AG09309 (cell line): Measurements from ENCODE around the gene FAF2.

Experiments
- DNase-seq: peaks from one replicate; pipeline ENCODE4 v3.0.0-alpha.2; 2010; ENCODE audit warnings: low read depth
- H3K4me3 ChIP-seq: 2 replicates; pipeline ENCODE4 v1.5.1; 2011; ENCODE audit warnings: mild to moderate bottlenecking, low read depth, low read length, moderate library complexity; ENCODE audit not compliant: control insufficient read depth
- TF ChIP-seq, protein P1 (sequence below): IDR thresholded peaks from 2 replicates; pipeline ENCODE4 v1.5.1; 2011; ENCODE audit warnings: mild to moderate bottlenecking, low read depth, low read length, inconsistent platforms; ENCODE audit not compliant: insufficient read depth, control insufficient read depth; ENCODE audit errors: missing control alignments

The FAF2 gene

DNA sequence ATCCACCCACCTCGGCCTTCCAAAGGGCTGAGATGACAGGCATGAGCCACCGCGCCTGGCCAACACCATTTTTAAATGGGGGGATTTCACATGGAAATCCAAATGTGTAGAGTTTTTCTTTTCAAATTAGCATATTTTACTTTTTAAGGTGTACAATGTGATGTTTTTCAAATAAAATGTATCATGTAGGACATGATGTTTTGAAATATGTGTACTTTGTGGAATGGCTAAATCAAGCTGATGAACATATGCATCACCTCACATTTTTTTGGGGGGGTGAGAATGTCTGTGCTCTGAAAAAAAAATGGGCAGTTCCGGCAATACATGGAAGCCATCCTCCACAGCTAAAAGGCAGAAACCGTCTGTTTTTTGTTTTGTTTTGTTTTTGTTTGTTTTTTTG is 3.4 kb upstream of the FAF2 start:
- DNase-seq: no peak
- TF ChIP-seq, protein P1, sequence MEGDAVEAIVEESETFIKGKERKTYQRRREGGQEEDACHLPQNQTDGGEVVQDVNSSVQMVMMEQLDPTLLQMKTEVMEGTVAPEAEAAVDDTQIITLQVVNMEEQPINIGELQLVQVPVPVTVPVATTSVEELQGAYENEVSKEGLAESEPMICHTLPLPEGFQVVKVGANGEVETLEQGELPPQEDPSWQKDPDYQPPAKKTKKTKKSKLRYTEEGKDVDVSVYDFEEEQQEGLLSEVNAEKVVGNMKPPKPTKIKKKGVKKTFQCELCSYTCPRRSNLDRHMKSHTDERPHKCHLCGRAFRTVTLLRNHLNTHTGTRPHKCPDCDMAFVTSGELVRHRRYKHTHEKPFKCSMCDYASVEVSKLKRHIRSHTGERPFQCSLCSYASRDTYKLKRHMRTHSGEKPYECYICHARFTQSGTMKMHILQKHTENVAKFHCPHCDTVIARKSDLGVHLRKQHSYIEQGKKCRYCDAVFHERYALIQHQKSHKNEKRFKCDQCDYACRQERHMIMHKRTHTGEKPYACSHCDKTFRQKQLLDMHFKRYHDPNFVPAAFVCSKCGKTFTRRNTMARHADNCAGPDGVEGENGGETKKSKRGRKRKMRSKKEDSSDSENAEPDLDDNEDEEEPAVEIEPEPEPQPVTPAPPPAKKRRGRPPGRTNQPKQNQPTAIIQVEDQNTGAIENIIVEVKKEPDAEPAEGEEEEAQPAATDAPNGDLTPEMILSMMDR: no peak
- no peak overlapping the region for H3K4me3 ChIP-seq

DNA sequence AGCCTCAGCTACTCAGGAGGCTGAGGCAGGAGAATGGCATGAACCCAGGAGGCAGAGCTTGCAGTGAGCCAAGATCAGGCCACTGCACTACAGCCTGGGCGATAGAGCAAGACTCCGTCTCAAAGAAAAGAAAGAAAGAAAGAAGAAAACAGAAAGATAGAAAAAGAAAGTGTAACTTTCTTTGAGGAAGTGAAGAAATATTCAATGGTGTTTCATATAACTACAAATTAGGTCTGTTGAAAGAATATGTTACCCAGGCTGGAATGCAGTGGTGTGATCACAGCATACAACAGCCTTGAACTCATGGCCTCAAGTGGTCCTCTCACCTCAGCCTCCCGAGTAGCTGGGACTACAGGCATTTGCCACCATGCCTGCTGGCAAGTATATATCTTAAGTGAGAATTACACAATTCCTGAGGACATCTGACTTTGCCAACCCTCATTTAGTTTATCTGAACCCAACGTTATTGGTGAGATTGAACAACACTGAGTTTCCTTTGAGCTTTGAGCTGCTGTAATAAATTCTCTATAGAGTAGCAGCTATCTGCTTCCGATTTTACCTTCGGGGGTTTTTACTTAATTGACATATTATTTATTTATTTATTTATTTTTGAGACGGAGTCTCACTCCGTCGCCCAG is 2.0 kb upstream of the FAF2 start:
- DNase-seq: no peak
- no peak overlapping the region for H3K4me3 ChIP-seq
- TF ChIP-seq, protein P1: no peak

DNA sequence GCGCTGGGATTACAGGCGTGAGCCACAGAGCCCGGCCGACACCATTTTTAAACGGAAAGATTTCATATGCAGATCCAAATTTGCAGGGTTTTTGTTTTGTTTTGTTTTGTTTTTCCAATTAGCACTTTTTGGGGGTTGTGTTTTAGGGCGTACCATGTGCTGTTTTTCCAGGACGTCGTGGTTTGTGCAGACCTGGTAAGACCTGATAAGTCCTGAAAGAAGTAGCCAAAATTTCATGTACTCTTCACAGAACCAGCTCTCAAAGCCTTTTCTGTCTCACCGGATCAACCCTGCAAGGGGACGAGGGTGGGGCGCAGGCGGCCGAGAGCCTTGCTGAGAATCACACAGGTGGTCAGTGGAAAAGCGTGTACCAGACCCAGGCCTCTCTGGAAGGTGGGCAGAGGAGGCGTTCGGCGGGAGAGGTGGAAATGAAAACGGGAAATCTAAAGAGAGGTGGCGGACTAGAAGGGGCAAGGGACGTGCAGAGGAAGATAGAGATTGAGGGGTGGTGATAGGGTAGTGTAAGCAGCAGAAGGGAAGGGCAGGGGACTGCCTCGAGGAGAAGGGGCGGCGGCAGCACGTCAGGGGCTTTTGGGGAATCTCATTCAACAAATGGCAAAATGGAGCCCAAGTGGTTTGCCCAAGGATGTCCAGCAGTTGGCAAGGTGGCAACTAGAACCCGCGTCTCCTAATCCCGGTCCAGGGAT is 1.1 kb upstream of the FAF2 start:
- no peak for DNase-seq
- H3K4me3 ChIP-seq: peak overlapping the region; percentile 74
- TF ChIP-seq, protein P1: no peak

DNA sequence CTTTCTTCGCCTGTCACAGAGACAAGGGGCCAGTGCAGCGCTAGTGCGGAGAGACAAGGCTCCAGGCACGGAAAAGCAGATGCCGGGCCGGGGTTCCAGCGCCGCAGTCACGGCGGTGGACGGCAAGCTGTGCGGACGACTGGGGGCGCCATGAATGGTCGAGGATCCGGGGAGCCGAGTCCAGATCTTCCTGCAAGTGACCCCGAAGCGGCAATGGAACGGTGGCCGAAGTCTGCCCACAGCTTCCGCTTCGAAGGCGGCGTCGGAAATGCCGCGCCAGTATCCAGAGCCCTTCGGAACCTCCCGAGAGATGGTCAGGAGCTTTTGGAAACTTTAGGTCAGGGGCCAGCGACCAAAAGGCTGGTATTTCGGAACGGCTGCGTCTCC is 601 bp upstream of the FAF2 start:
- no peak for DNase-seq
- peak overlapping the region; percentile 74 for H3K4me3 ChIP-seq
- TF ChIP-seq, protein P1: no peak

DNA sequence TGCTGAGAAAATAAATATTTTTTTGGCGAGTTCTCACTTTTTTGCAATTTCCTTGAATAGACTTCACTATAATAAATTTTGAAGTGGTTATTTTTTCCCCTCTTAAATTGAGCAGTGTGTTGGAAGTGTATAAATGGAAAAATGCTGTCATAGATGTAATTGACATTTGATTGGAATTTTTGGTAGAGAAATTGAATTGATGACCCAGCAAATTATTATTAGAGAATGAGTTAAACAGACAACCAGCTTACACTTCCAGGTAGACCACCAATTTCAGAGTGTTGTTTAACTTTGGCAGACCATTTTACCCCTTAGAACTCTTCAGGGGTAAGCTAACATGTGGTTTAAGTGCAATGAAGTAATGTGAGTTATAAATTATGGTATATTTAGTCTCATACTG is 1.9 kb downstream of the FAF2 start:
- no peak for DNase-seq
- H3K4me3 ChIP-seq: no peak overlapping the region
- TF ChIP-seq, protein P1: no peak

DNA sequence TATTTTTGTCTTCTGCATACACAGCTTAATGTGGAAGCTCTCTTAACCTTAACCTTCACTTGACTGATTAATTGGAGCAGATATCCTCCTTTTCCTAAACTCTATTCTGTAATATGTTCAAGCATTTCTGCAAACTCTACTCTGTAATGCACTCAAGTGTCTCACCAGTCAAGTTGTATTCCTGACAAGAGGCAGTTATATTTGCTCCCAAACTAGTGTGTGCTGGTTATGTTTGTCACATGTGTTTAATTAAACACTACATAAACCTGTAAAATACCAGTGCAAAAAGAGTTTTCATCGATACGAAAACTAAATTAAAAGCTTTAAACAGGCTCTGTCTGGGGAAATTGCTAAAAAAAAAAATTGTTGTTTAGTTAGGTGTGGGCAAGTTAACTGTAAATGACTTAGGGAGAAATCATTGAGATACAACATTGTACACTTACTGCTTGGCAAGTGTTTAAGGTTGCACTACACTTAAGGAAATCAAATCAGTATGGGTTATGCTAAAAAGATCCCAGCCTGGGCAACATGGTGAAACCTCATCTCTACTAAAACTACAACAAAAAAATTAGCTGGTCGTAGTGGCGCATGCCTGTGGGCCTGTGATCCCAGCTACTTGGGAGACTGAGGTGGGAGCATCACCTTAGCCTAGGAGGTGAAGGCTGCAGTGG is 6.7 kb downstream of the FAF2 start:
- no peak overlapping the region for H3K4me3 ChIP-seq
- TF ChIP-seq, protein P1: no peak
- no peak for DNase-seq
